SK-N-SH (cell line): ENCODE measurements around the gene C3orf20. TPM values are rescaled to one million over a fixed set of nuclear protein-coding genes. Genes with fewer than 3 reads are reported as not detected.

ENCODE experiments used
- CTCF ChIA-PET: fragments of 300-600, 350-600 bp; formaldehyde crosslinking; extraction: SDS; loops from one replicate; lab custom pipeline; 2021; lab: Yijun Ruan, JAX
- POLR2A ChIA-PET: fragments of 350-600 bp; sonication (Branson Sonifier 250); formaldehyde crosslinking; extraction: SDS; loops from one replicate; lab custom pipeline; 2020; ENCODE audit warnings: antibody characterized with exemption, inconsistent platforms; lab: Yijun Ruan, JAX
- DNase-seq: peaks from one replicate; pipeline ENCODE4 v3.0.0; 2012
- H2AFZ ChIP-seq: fragments of 200-600 bp; sonication (generic); 2 replicates; pipeline ENCODE4 v1.8.1; 2016; ENCODE audit warnings: antibody characterized with exemption, mild to moderate bottlenecking, low read depth
- H3F3A ChIP-seq: fragments of 200-600 bp; sonication (generic); replicated peaks from 2 replicates; pipeline ENCODE3; 2016; ENCODE audit warnings: antibody characterized with exemption, mild to moderate bottlenecking; ENCODE audit not compliant: insufficient read depth
- H3K27ac ChIP-seq, 2 experiments: fragments of 200-500 bp in 1 of 2; fragments of 200-600 bp in 1 of 2; sonication (Bioruptor generic) in 1 of 2; sonication (generic), shearing (Covaris generic) in 1 of 2; 2 replicates each; pipeline versions ENCODE4 v1.5.1 to v1.6.1; 2014 to 2016; ENCODE audit warnings: low read depth in 2 of 2, inconsistent platforms in 1 of 2, low read length in 1 of 2, mild to moderate bottlenecking in 1 of 2, mixed read lengths in 1 of 2
- H3K27me3 ChIP-seq: fragments of 200-600 bp; sonication (generic), shearing (Covaris generic); 2 replicates; pipeline ENCODE4 v1.6.1; 2016; ENCODE audit warnings: mixed run types; ENCODE audit not compliant: insufficient read depth
- H3K36me3 ChIP-seq, 2 experiments: fragments of 200-500 bp in 1 of 2; fragments of 200-600 bp in 1 of 2; sonication (Bioruptor generic) in 1 of 2; sonication (generic) in 1 of 2; replicated peaks in 1 of 2; 2 replicates each; pipeline versions ENCODE3 to v1.5.1; 2014 to 2016; ENCODE audit warnings: low read length in 1 of 2, mild to moderate bottlenecking in 1 of 2; ENCODE audit not compliant: insufficient read depth in 2 of 2, control insufficient read depth in 1 of 2
- H3K4me1 ChIP-seq, 2 experiments: fragments of 200-500 bp in 1 of 2; fragments of 200-600 bp in 1 of 2; sonication (Bioruptor generic) in 1 of 2; sonication (generic), shearing (Covaris generic) in 1 of 2; 2 replicates each; pipeline versions ENCODE4 v1.5.1 to v1.6.1; 2014 to 2016; ENCODE audit warnings: low read depth in 1 of 2, low read length in 1 of 2, mixed run types in 1 of 2; ENCODE audit not compliant: insufficient read depth in 2 of 2, control insufficient read depth in 1 of 2
- H3K4me2 ChIP-seq: fragments of 200-600 bp; sonication (generic), shearing (Covaris generic); 2 replicates; pipeline ENCODE4 v1.6.1; 2017; ENCODE audit warnings: mixed run types
- H3K4me3 ChIP-seq, 2 experiments: fragments of 200-500 bp in 1 of 2; fragments of 200-600 bp in 1 of 2; sonication (Bioruptor generic) in 1 of 2; sonication (generic), shearing (Covaris generic) in 1 of 2; 2 replicates each; pipeline versions ENCODE4 v1.5.1 to v1.8.1; 2014 to 2016; ENCODE audit warnings: low read depth in 2 of 2, inconsistent platforms in 1 of 2, low read length in 1 of 2, mild to moderate bottlenecking in 1 of 2, mixed read lengths in 1 of 2, moderate library complexity in 1 of 2
- H3K79me2 ChIP-seq: fragments of 200-600 bp; sonication (generic); 2 replicates; pipeline ENCODE4 v1.8.1; 2017; ENCODE audit warnings: mild to moderate bottlenecking; ENCODE audit not compliant: insufficient read depth
- H3K9ac ChIP-seq: fragments of 200-600 bp; sonication (generic); 2 replicates; pipeline ENCODE4 v1.6.1; 2017; ENCODE audit warnings: mixed run types
- H3K9me2 ChIP-seq: fragments of 200-600 bp; sonication (generic); 2 replicates; pipeline ENCODE4 v1.6.1; 2017; ENCODE audit warnings: mixed run types
- H3K9me3 ChIP-seq: fragments of 200-600 bp; sonication (generic); 2 replicates; pipeline ENCODE4 v1.6.1; 2017; ENCODE audit warnings: mixed run types, mild to moderate bottlenecking, moderate library complexity
- H4K20me1 ChIP-seq: fragments of 200-600 bp; sonication (generic); 2 replicates; pipeline ENCODE4 v1.6.1; 2017; ENCODE audit warnings: mild to moderate bottlenecking, mixed run types; ENCODE audit not compliant: insufficient read depth
- FOXM1 ChIP-seq: IDR thresholded peaks from 2 replicates; pipeline ENCODE4 v1.4.0; 2012; ENCODE audit warnings: low read depth, mild to moderate bottlenecking
- GATA2 ChIP-seq: sonication (generic); formaldehyde crosslinking; IDR thresholded peaks from 2 replicates; pipeline ENCODE4 v1.5.0; 2020; ENCODE audit warnings: mild to moderate bottlenecking, missing genetic modification reagents
- MAX ChIP-seq: IDR thresholded peaks from 2 replicates; pipeline ENCODE4 v1.4.0; 2012; ENCODE audit warnings: low read depth
- NRF1 ChIP-seq: IDR thresholded peaks from 2 replicates; pipeline ENCODE4 v1.6.1; 2012; ENCODE audit warnings: low read depth, mild to moderate bottlenecking, low read length
- POLR2AphosphoS5 ChIP-seq: IDR thresholded peaks from 2 replicates; pipeline ENCODE4 v1.6.1; 2012; ENCODE audit warnings: low read depth, low read length
- RAD21 ChIP-seq: IDR thresholded peaks from 2 replicates; pipeline ENCODE4 v1.6.1; 2012; ENCODE audit warnings: mild to moderate bottlenecking, low read length
- REST ChIP-seq: IDR thresholded peaks from 2 replicates; pipeline ENCODE4 v1.6.1; 2012; ENCODE audit warnings: mild to moderate bottlenecking, low read depth, low read length, moderate library complexity
- RFX5 ChIP-seq: IDR thresholded peaks from 2 replicates; pipeline ENCODE4 v1.6.1; 2012; ENCODE audit warnings: mild to moderate bottlenecking, improper control_type of control experiment, low read length
- SMC3 ChIP-seq: IDR thresholded peaks from 2 replicates; pipeline ENCODE4 v1.6.1; 2012; ENCODE audit warnings: low read depth, low read length, improper control_type of control experiment
- TCF12 ChIP-seq: IDR thresholded peaks from 2 replicates; pipeline ENCODE4 v1.4.0; 2012
- ZBTB33 ChIP-seq: IDR thresholded peaks from 2 replicates; pipeline ENCODE4 v1.4.0; 2012; ENCODE audit warnings: low read depth, borderline replicate concordance
- WGBS: methylation state at CpG from one replicate; pipeline ENCODE4 v1.1.6; 2017; ENCODE audit warnings: low lambda C conversion rate; 5-methylcytosine and 5-hydroxymethylcytosine counted together
- polyA plus RNA-seq, 3 experiments: library from polyadenylated mRNA; depleted of rRNA; stranded (reverse); fragments of >200 nt; gene quantifications; 2 replicates each; pipeline ENCODE4 v1.2.3, GENCODE V29; 2012

Gene C3orf20
- polyA plus RNA-seq, 1 of the 3 experiments (the other 2 are of a cell fraction) = not detected

GRCh38 chr3:14663396-14664135 lies 11.4 kb upstream of the C3orf20 start:
- Histone ChIP-seq H3K36me3 (peaks cover 77 to 92% of the 10 kb centered on the region in 2 experiments), H3K4me3 (no peak overlapping the region)
- POLR2A ChIA-PET = no interaction called here

GRCh38 chr3:14664170-14664569 lies 10.8 kb upstream of the C3orf20 start:
- peaks cover 73 to 92% of the 10 kb centered on the region in 2 experiments for H3K36me3 ChIP-seq
- H3K27ac ChIP-seq = no peak overlapping the region
- no peaks in the 10 kb centered on the region for H3K9me2 ChIP-seq
- no peaks in the 10 kb centered on the region for H3F3A ChIP-seq
- peaks cover 0 to 8% of the 10 kb centered on the region in 2 experiments; a peak in 1 of 4 replicates for H3K4me1 ChIP-seq
- POLR2A ChIA-PET = no interaction called here
- CTCF ChIA-PET = interaction anchor here (1.2 to 5.6 kb wide), 3 partner anchors 10 to 249 kb away, joined by 3 to 35 read pairs (median 5); partner anchors contain the start of gene C3orf20
- no peak overlapping the region for H3K4me2 ChIP-seq
- TF ChIP-seq FOXM1 = no peak
- no peak for TF ChIP-seq ZBTB33
- TF ChIP-seq RAD21 = no peak
- TF ChIP-seq RFX5 = no peak
- TF ChIP-seq GATA2 (CRISPR knock-in tag) = no peak
- no peak for TF ChIP-seq REST
- no peak for TF ChIP-seq POLR2AphosphoS5
- no peak for TF ChIP-seq SMC3
- TF ChIP-seq TCF12 = no peak
- H3K4me3 ChIP-seq = no peak overlapping the region
- no peaks in the 10 kb centered on the region for H3K27me3 ChIP-seq
- no peak overlapping the region for H3K9ac ChIP-seq
- DNase-seq = no peak
- no peaks in the 10 kb centered on the region for H3K79me2 ChIP-seq
- H3K9me3 ChIP-seq = no peaks in the 10 kb centered on the region
- 93% methylated on average over 3 of the region's 3 CpGs for WGBS
- H2AFZ ChIP-seq = no peak overlapping the region
- no peaks in the 10 kb centered on the region; the same call in 1 of the 2 replicates for H4K20me1 ChIP-seq

More at GRCh38 chr3:14663396-14664135, 11.4 kb upstream of the C3orf20 start:
- Histone ChIP-seq H3K9me3 (no peaks in the 10 kb centered on the region), H3K4me1 (peaks cover 0 to 11% of the 10 kb centered on the region in 2 experiments; a peak in 1 of 4 replicates), H3K27ac (no peak overlapping the region; a peak in 1 of 4 replicates), H3F3A (no peaks in the 10 kb centered on the region), H3K4me2 (no peak overlapping the region), H2AFZ (no peak overlapping the region), H3K9me2 (no peaks in the 10 kb centered on the region), H3K79me2 (no peaks in the 10 kb centered on the region), H3K9ac (no peak overlapping the region), H4K20me1 (no peaks in the 10 kb centered on the region; the same call in 1 of the 2 replicates), H3K27me3 (no peaks in the 10 kb centered on the region)
- CTCF ChIA-PET = interaction anchor here (1.1 to 5.6 kb wide), 5 partner anchors 10 to 257 kb away, joined by 3 to 35 read pairs (median 4); partner anchors contain the start of gene C3orf20
- 95% methylated on average over 5 of the region's 5 CpGs for WGBS
- no peak for TF ChIP-seq NRF1
- no peak for TF ChIP-seq MAX
- no peak for TF ChIP-seq RAD21
- no peak for DNase-seq
